AG04450 (cell line): ENCODE data around the gene PDGFD. TPM values are rescaled to one million over a fixed set of nuclear protein-coding genes. Genes with fewer than 3 reads are reported as not detected.

ENCODE experiments used
- CTCF ChIA-PET: fragments of 300-600, 350-600 bp; formaldehyde crosslinking; extraction: SDS; loops from one replicate; lab custom pipeline; 2022; ENCODE audit warnings: antibody characterized with exemption, inconsistent platforms; lab: Charles Lee
- POLR2A ChIA-PET: fragments of 350-600 bp; formaldehyde crosslinking; extraction: SDS; loops from one replicate; lab custom pipeline; 2021; ENCODE audit warnings: antibody characterized with exemption, inconsistent platforms; lab: Yijun Ruan, JAX
- DNase-seq: peaks from one replicate; pipeline ENCODE4 v3.0.0-alpha.2; 2011; ENCODE audit warnings: low read depth, low spot score
- H3K27ac ChIP-seq: one replicate; pipeline ENCODE4 v1.5.1; 2012; ENCODE audit warnings: low read depth, low read length, control low read depth
- H3K27me3 ChIP-seq: one replicate; pipeline ENCODE4 v1.6.0; 2012; ENCODE audit warnings: low read length; ENCODE audit not compliant: control insufficient read depth, insufficient read depth
- H3K4me3 ChIP-seq: 2 replicates; pipeline ENCODE4 v1.5.1; 2011; ENCODE audit warnings: mild to moderate bottlenecking, low read depth, low read length, control low read depth
- H3K9me3 ChIP-seq: 2 replicates; pipeline ENCODE4 v1.5.1; 2012; ENCODE audit warnings: low read length; ENCODE audit not compliant: control insufficient read depth, insufficient read depth
- polyA plus RNA-seq: library from polyadenylated mRNA; depleted of rRNA; stranded (reverse); fragments of >200 nt; gene quantifications from 2 replicates; pipeline ENCODE4 v1.2.3, GENCODE V29; 2011
- TF ChIP-seq, protein P1 (sequence below): IDR thresholded peaks from 2 replicates; pipeline ENCODE4 v1.5.1; 2011; ENCODE audit warnings: low read depth, low read length, control low read depth, inconsistent platforms

Gene PDGFD
- polyA plus RNA-seq, 1 experiment = 58.1 TPM

DNA sequence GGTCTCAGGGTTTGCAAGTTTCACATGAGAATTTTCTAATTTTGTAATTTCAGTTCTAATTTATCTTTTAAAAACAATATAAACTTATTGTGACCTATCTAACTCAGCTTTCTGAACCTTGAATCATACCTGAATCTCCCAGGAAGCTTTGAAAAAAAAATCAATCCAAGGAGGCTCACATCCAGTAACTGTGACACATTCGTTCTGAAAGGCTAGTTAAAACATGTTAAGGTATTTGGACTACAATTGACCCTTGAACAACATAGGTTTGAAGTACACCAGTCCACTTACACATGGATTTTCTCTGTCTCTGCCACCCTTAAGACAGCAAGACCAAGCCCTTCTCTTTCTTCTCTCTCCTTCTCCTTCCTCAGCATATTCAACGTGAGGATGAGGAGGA is 87.5 kb downstream of the PDGFD start:
- no peak overlapping the region for H3K4me3 ChIP-seq
- TF ChIP-seq, protein P1, sequence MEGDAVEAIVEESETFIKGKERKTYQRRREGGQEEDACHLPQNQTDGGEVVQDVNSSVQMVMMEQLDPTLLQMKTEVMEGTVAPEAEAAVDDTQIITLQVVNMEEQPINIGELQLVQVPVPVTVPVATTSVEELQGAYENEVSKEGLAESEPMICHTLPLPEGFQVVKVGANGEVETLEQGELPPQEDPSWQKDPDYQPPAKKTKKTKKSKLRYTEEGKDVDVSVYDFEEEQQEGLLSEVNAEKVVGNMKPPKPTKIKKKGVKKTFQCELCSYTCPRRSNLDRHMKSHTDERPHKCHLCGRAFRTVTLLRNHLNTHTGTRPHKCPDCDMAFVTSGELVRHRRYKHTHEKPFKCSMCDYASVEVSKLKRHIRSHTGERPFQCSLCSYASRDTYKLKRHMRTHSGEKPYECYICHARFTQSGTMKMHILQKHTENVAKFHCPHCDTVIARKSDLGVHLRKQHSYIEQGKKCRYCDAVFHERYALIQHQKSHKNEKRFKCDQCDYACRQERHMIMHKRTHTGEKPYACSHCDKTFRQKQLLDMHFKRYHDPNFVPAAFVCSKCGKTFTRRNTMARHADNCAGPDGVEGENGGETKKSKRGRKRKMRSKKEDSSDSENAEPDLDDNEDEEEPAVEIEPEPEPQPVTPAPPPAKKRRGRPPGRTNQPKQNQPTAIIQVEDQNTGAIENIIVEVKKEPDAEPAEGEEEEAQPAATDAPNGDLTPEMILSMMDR = no peak
- no peaks in the 10 kb centered on the region for H3K9me3 ChIP-seq
- POLR2A ChIA-PET = no interaction called here
- CTCF ChIA-PET = no interaction called here
- H3K27ac ChIP-seq = no peak overlapping the region
- H3K27me3 ChIP-seq = no peaks in the 10 kb centered on the region
- DNase-seq = no peak

GRCh38 chr11:104075706-104076105 is 88.2 kb downstream of the PDGFD start:
- no peaks in the 10 kb centered on the region for H3K27me3 ChIP-seq
- no peak for DNase-seq
- H3K4me3 ChIP-seq = no peak overlapping the region
- ChIA-PET POLR2A (no interaction called here), CTCF (no interaction called here)
- H3K27ac ChIP-seq = no peak overlapping the region
- TF ChIP-seq, protein P1 = no peak
- no peaks in the 10 kb centered on the region for H3K9me3 ChIP-seq

GRCh38 chr11:104075091-104075490 is 88.9 kb downstream of the PDGFD start:
- ChIA-PET POLR2A (no interaction called here), CTCF (no interaction called here)
- DNase-seq = no peak
- Histone ChIP-seq H3K4me3 (no peak overlapping the region), H3K9me3 (no peaks in the 10 kb centered on the region), H3K27me3 (no peaks in the 10 kb centered on the region), H3K27ac (no peak overlapping the region)
- TF ChIP-seq, protein P1 = no peak

DNA sequence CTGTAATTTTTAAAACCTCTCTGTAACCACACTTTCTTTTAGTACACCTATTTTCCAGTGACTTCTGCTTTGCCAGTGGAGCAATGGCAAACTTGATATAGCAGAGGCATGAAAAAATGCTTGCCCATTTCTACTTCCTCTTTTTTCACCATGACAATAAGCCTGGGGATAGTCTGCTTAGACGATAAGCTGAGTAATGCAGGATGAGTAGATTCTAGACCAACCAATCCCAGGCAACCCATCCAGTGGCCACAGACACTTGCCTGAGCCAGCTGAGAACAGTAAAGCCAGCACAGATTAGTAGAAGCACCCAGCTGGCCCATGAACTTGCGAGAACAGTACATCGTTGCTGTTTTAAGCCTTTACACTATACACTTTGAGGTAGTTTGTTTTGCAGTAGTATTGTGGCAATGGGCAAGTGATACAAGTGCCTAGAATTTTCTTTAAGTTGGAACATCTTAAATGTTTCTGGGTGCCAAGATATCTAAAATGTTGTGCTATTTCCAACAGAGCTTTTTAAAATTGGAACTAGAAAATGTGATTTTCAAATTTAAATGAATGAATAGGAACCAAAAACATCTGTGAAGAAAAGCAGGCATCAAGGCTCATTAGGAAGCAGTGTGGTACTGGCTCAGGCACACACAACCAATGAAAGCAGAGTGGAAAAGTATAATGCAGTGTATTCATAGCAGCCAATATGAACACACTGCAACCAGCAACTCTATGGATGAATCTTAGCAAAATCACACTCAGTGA is 89.8 kb downstream of the PDGFD start:
- Histone ChIP-seq H3K9me3 (no peaks in the 10 kb centered on the region), H3K27me3 (no peaks in the 10 kb centered on the region), H3K27ac (no peak overlapping the region), H3K4me3 (no peak overlapping the region)
- CTCF ChIA-PET = no interaction called here
- POLR2A ChIA-PET = no interaction called here
- DNase-seq = no peak
- TF ChIP-seq, protein P1 = no peak

DNA sequence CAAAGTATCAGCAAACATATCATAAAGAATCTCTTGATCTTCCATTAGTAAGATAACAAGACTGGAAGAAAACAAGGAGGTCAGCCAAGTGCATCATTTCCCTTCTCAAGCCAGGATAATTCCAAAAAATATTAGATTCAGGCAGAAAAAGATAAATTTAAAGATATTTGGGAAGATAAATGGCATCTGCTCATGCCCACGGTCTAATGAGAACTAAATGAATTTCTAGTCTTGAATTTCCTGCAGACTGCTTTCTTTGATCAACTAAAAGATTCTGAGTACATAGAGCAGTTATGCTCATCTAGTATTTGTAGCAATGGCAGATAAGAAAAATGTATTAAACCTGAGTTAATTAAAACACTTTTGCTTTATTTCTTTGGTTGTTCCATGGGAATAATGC is 96.4 kb downstream of the PDGFD start:
- TF ChIP-seq, protein P1 = no peak
- Histone ChIP-seq H3K27ac (no peak overlapping the region), H3K27me3 (no peaks in the 10 kb centered on the region), H3K9me3 (no peaks in the 10 kb centered on the region), H3K4me3 (no peak overlapping the region)
- DNase-seq = no peak
- POLR2A ChIA-PET = no interaction called here
- CTCF ChIA-PET = no interaction called here
